ENCODE data around the gene TPP2.

The TPP2 gene

GRCh38 chr13:102596147-102597028 lies at the start of gene TPP2:
Gene TPP2 (plus strand): TSS chr13:102596986. CDS start chr13:102597039, 53 bp downstream.
- DNase-seq (ENCODE audit: low read depth in 2 of 2), result peak; percentile 96 to 97

- DNase-seq (ENCODE audit: low read depth in 2 of 2), result no peak
These were observed 48.0 kb upstream of the TPP2 start for GRCh38 chr13:102548811-102549210.

GRCh38 chr13:102550507-102550906 lies 46.3 kb upstream of the TPP2 start:
- DNase-seq (ENCODE audit: low read depth in 2 of 2), result no peak

GRCh38 chr13:102555914-102556553 lies 40.8 kb upstream of the TPP2 start:
- peak; percentile 6 to 7 for DNase-seq (ENCODE audit: low read depth in 2 of 2)

GRCh38 chr13:102556806-102557205 lies 40.0 kb upstream of the TPP2 start:
- no peak for DNase-seq (ENCODE audit: low read depth in 2 of 2)

GRCh38 chr13:102558029-102558428 lies 38.8 kb upstream of the TPP2 start:
- DNase-seq (ENCODE audit: low read depth in 2 of 2), result no peak

GRCh38 chr13:102561933-102562332 lies 34.9 kb upstream of the TPP2 start:
- DNase-seq (ENCODE audit: low read depth in 2 of 2), result no peak

- no peak for DNase-seq (ENCODE audit: low read depth in 2 of 2)
These were observed 33.5 kb upstream of the TPP2 start for GRCh38 chr13:102563267-102563666.

- DNase-seq (ENCODE audit: low read depth in 2 of 2), result no peak
These were observed 32.2 kb upstream of the TPP2 start for GRCh38 chr13:102564564-102564963.

- no peak for DNase-seq (ENCODE audit: low read depth in 2 of 2)
These were observed 30.3 kb upstream of the TPP2 start for GRCh38 chr13:102566513-102566912.

- DNase-seq (ENCODE audit: low read depth in 2 of 2), result no peak
These were observed 28.9 kb upstream of the TPP2 start for GRCh38 chr13:102567857-102568256.

GRCh38 chr13:102569488-102569887 lies 27.3 kb upstream of the TPP2 start:
- DNase-seq (ENCODE audit: low read depth in 2 of 2), result peak; percentile 27 to 29

GRCh38 chr13:102571075-102571474 lies 25.7 kb upstream of the TPP2 start:
- DNase-seq (ENCODE audit: low read depth in 2 of 2), result no peak

- DNase-seq (ENCODE audit: low read depth in 2 of 2), result no peak
These were observed 24.5 kb upstream of the TPP2 start for GRCh38 chr13:102572323-102572722.

GRCh38 chr13:102580552-102581169 lies 16.1 kb upstream of the TPP2 start:
- no peak for DNase-seq (ENCODE audit: low read depth in 2 of 2)

GRCh38 chr13:102582256-102582655 lies 14.5 kb upstream of the TPP2 start:
- DNase-seq (ENCODE audit: low read depth in 2 of 2), result no peak

GRCh38 chr13:102584434-102584833 lies 12.4 kb upstream of the TPP2 start:
- no peak for DNase-seq (ENCODE audit: low read depth in 2 of 2)

GRCh38 chr13:102586615-102587014 lies 10.2 kb upstream of the TPP2 start:
- no peak for DNase-seq (ENCODE audit: low read depth in 2 of 2)

GRCh38 chr13:102587916-102588315 lies 8.9 kb upstream of the TPP2 start:
- DNase-seq (ENCODE audit: low read depth in 2 of 2), result no peak

- peak; percentile 15 to 23 for DNase-seq (ENCODE audit: low read depth in 2 of 2)
These were observed 7.4 kb upstream of the TPP2 start for GRCh38 chr13:102589301-102589822.

- peak; percentile 33 to 34 for DNase-seq (ENCODE audit: low read depth in 2 of 2)
These were observed 4.6 kb upstream of the TPP2 start for GRCh38 chr13:102591988-102592781.

GRCh38 chr13:102593466-102593865 lies 3.3 kb upstream of the TPP2 start:
- no peak for DNase-seq (ENCODE audit: low read depth in 2 of 2)
